COLO829 (cell line): ENCODE results near the gene EXOSC1.
"Not testable (repeated sequence)": the region's sequence is repeated elsewhere in the genome, so short reads cannot be mapped to it uniquely, and the experiment has no call there.

ENCODE experiments used
- DNase-seq: peaks from one replicate; pipeline ENCODE4 v3.0.0; 2012; ENCODE audit warnings: low spot score

The EXOSC1 gene

GRCh38 chr10:97407952-97408248 is 37.9 kb downstream of the EXOSC1 start:
- no peak for DNase-seq

GRCh38 chr10:97407211-97407951 is 38.4 kb downstream of the EXOSC1 start:
- peak; percentile 76 for DNase-seq

- DNase-seq = not testable (repeated sequence)
Measured at GRCh38 chr10:97406483-97406882, 39.3 kb downstream of the EXOSC1 start.

- no peak for DNase-seq
Measured at GRCh38 chr10:97406064-97406463, 39.7 kb downstream of the EXOSC1 start.

GRCh38 chr10:97404044-97404443 is 41.8 kb downstream of the EXOSC1 start:
- no peak for DNase-seq

- DNase-seq = no peak
Measured at GRCh38 chr10:97401455-97401919, 44.3 kb downstream of the EXOSC1 start.

- peak; percentile 99 for DNase-seq
Measured at GRCh38 chr10:97400665-97401454, 44.9 kb downstream of the EXOSC1 start, which contains the start of gene RRP12. RRP12 (minus strand) TSS chr10:97401340; CDS start chr10:97401231, 109 bp downstream.

GRCh38 chr10:97399843-97400545 is 45.8 kb downstream of the EXOSC1 start:
- peak; percentile 53 for DNase-seq

- DNase-seq = no peak
Measured at GRCh38 chr10:97396056-97396455, 49.8 kb downstream of the EXOSC1 start.

- DNase-seq = no peak
Measured at GRCh38 chr10:97393034-97393573, 52.7 kb downstream of the EXOSC1 start.

- DNase-seq = no peak
Measured at GRCh38 chr10:97390091-97390490, 55.7 kb downstream of the EXOSC1 start.

GRCh38 chr10:97388152-97388551 is 57.7 kb downstream of the EXOSC1 start:
- no peak for DNase-seq
